CD4-positive, alpha-beta T cell (primary cell): ENCODE measurements around the gene AREG. TPM values are rescaled to one million over a fixed set of nuclear protein-coding genes. Genes with fewer than 3 reads are reported as not detected.
"Not testable (repeated sequence)": the region's sequence is repeated elsewhere in the genome, so short reads cannot be mapped to it uniquely, and the experiment has no call there.

Experiments
- ATAC-seq: fragments of 200-7000 bp; cut with Tn5 transposase; one replicate; pipeline ENCODE4 v1.10.0; 2022; ENCODE audit warnings: mild to moderate bottlenecking; ENCODE audit not compliant: poor library complexity
- CTCF ChIA-PET: fragments of 350-600 bp; sonication (Branson Sonifier 250); formaldehyde crosslinking; loops from one replicate; lab custom pipeline; 2021; ENCODE audit warnings: antibody characterized with exemption, inconsistent platforms; lab: Charles Lee
- POLR2A ChIA-PET: fragments of 350-600 bp; sonication (Branson Sonifier 250); formaldehyde crosslinking; loops from one replicate; lab custom pipeline; 2021; ENCODE audit warnings: antibody characterized with exemption, inconsistent platforms; lab: Charles Lee
- DNase-seq, 14 experiments: peaks; one replicate each; pipeline ENCODE4 v3.0.0-alpha.2; 2013 to 2020; ENCODE audit warnings: mixed read lengths in 2 of 14
- H3K27ac ChIP-seq, 2 donors: one replicate each; pipeline versions ENCODE4 v1.5.1 to v1.7.0; 2013; ENCODE audit warnings: low read length in 2 of 2, low read depth in 1 of 2, mild to moderate bottlenecking in 1 of 2
- H3K27me3 ChIP-seq, 2 experiments: 1 replicate in 1 of 2; 2 replicates in 1 of 2; pipeline versions ENCODE4 v1.6.1 to v1.7.0; 2013; ENCODE audit warnings: low read length in 2 of 2, control low read depth in 1 of 2, mild to moderate bottlenecking in 1 of 2, moderate library complexity in 1 of 2; ENCODE audit not compliant: insufficient read depth in 2 of 2, control insufficient read depth in 1 of 2
- H3K36me3 ChIP-seq: one replicate; pipeline ENCODE4 v1.6.1; 2013; ENCODE audit warnings: low read length, control low read depth; ENCODE audit not compliant: insufficient read depth
- H3K4me1 ChIP-seq: one replicate; pipeline ENCODE4 v1.6.1; 2013; ENCODE audit warnings: low read length, control low read depth; ENCODE audit not compliant: insufficient read depth
- H3K4me3 ChIP-seq: one replicate; pipeline ENCODE4 v1.5.1; 2013; ENCODE audit warnings: mild to moderate bottlenecking, low read length, moderate library complexity
- H3K9me3 ChIP-seq, 2 experiments: 1 replicate in 1 of 2; 2 replicates in 1 of 2; pipeline versions ENCODE4 v1.6.1 to v1.7.0; 2013; ENCODE audit warnings: low read length in 2 of 2, mild to moderate bottlenecking in 2 of 2, control low read depth in 1 of 2, moderate library complexity in 1 of 2; ENCODE audit not compliant: control insufficient read depth in 1 of 2, insufficient read depth in 1 of 2
- H3K27ac Mint-ChIP-seq: one replicate; pipeline ENCODE4 v1.8.0; 2020; ENCODE audit warnings: mixed read lengths
- H3K27me3 Mint-ChIP-seq: one replicate; pipeline ENCODE4 v1.8.0; 2021; ENCODE audit warnings: mixed read lengths
- H3K36me3 Mint-ChIP-seq: one replicate; pipeline ENCODE4 v1.8.0; 2021; ENCODE audit warnings: low read depth, mixed read lengths
- H3K4me1 Mint-ChIP-seq: one replicate; pipeline ENCODE4 v1.8.0; 2021; ENCODE audit warnings: low read depth, mixed read lengths
- H3K4me3 Mint-ChIP-seq: one replicate; pipeline ENCODE4 v1.8.0; 2020; ENCODE audit warnings: mild to moderate bottlenecking, mixed read lengths
- H3K9me3 Mint-ChIP-seq: one replicate; pipeline ENCODE4 v1.8.0; 2020; ENCODE audit warnings: mixed read lengths
- intact Hi-C, 2 experiments: fragments of 100-400 bp; cut with DNase I in 1 of 2; cut with micrococcal nuclease in 1 of 2; formaldehyde crosslinking; loops; one replicate each; pipeline versions ENCODE4 v1.15.1 to v1.9.0; 2023 to 2025; cut with DNase I, micrococcal nuclease
- total RNA-seq, 174 experiments: library from RNA in 2 of 174; stranded (reverse) in 2 of 174; gene quantifications; one replicate each; pipeline ENCODE4 v1.2.3 and lab custom pipeline; 2021 to 2026
- TF ChIP-seq, protein P1 (sequence below): fragments of 200-600 bp; IDR thresholded peaks from one replicate; pipeline ENCODE4 v1.8.0; 2022; ENCODE audit warnings: antibody characterized with exemption, mild to moderate bottlenecking

The AREG gene
- total RNA-seq, 2 experiments from 2014 or later: 57.9 to 63.8 TPM

DNA sequence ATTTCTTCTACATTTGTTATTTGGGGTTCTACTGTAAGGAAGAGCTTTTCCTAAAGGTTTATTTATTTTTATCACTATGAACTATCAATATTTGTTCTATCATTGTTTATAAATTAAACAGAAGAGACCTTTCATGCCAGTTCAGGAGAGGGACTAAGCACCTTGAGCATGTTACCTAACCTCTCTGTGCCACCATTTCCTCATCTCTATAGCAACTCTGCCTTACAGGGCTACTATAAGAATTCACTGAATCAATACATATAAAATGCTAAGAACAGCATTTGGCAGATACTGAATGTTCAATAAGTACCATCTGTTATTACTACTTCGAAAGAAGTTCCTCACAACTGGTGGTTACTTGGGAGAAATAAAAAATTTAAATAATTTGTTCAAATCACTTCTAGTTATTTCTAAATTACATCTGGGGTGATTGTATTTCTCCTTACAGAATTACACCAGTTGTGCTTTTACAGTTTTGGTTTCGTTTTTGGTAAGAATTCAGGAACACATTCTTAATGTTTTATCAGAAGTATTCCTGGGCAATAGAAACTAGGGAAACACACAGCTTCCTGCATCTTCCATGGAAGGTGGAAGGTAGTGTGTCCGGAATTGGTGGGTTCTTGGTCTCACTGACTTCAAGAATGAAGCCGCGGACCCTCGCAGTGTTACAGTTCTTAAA, 47.0 kb upstream of the AREG start:
- Mint-ChIP-seq H3K9me3 (no peaks in the 10 kb centered on the region), H3K36me3 (peaks cover 5% of the 10 kb centered on the region), H3K4me3 (peak overlapping the region; percentile 94), H3K27me3 (no peaks in the 10 kb centered on the region), H3K4me1 (peaks cover 13% of the 10 kb centered on the region), H3K27ac (peak overlapping the region; percentile 94)
- ChIA-PET CTCF (interaction anchor here (0.9 kb wide), 1 partner anchor 47 kb away, joined by 4 read pairs; the partner anchor contains the start of gene AREG), POLR2A (interaction anchor here (1.3 to 2.9 kb wide), 6 partner anchors 12 to 1117 kb away, joined by 3 to 26 read pairs (median 4); partner anchors contain the start of gene AREG)
- Histone ChIP-seq H3K4me1 (no peaks in the 10 kb centered on the region), H3K27me3 (no peaks in the 10 kb centered on the region), H3K27ac (peak overlapping the region; percentile 64 to 83), H3K36me3 (no peaks in the 10 kb centered on the region), H3K4me3 (peak overlapping the region; percentile 73), H3K9me3 (peaks cover 0 to 6% of the 10 kb centered on the region in 2 experiments)
- TF ChIP-seq, protein P1, sequence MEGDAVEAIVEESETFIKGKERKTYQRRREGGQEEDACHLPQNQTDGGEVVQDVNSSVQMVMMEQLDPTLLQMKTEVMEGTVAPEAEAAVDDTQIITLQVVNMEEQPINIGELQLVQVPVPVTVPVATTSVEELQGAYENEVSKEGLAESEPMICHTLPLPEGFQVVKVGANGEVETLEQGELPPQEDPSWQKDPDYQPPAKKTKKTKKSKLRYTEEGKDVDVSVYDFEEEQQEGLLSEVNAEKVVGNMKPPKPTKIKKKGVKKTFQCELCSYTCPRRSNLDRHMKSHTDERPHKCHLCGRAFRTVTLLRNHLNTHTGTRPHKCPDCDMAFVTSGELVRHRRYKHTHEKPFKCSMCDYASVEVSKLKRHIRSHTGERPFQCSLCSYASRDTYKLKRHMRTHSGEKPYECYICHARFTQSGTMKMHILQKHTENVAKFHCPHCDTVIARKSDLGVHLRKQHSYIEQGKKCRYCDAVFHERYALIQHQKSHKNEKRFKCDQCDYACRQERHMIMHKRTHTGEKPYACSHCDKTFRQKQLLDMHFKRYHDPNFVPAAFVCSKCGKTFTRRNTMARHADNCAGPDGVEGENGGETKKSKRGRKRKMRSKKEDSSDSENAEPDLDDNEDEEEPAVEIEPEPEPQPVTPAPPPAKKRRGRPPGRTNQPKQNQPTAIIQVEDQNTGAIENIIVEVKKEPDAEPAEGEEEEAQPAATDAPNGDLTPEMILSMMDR: no peak
- ATAC-seq (peak; percentile 83), DNase-seq (peak in 5 of 14 experiments; percentile 5 to 61 (median 49))
- intact Hi-C loops: loop anchor here in 1 of 2 experiments (1.0 kb wide), 1 partner anchor 47 kb away; the partner anchor contains the start of gene AREG

GRCh38 chr4:74398894-74399589, 45.9 kb upstream of the AREG start:
- H3K9me3 Mint-ChIP-seq, H3K9me3 ChIP-seq, H3K4me3 ChIP-seq, CTCF ChIA-PET, H3K4me1 ChIP-seq, ATAC-seq, H3K36me3 Mint-ChIP-seq, H3K27ac ChIP-seq, H3K36me3 ChIP-seq, H3K27me3 Mint-ChIP-seq, H3K27me3 ChIP-seq: not testable (repeated sequence)
- intact Hi-C loops: loop anchor here in 1 of 2 experiments (1.0 kb wide), 1 partner anchor 46 kb away; the partner anchor contains the start of gene AREG
- peak in 2 of 14 experiments; percentile 18 to 34 for DNase-seq
- Mint-ChIP-seq H3K27ac (peak overlapping the region; percentile 94), H3K4me1 (peaks cover 13% of the 10 kb centered on the region), H3K4me3 (peak overlapping the region; percentile 94)
- POLR2A ChIA-PET: interaction anchor here (0.8 to 2.9 kb wide), 6 partner anchors 11 to 1116 kb away, joined by 3 to 26 read pairs (median 4); partner anchors contain the start of gene AREG

DNA sequence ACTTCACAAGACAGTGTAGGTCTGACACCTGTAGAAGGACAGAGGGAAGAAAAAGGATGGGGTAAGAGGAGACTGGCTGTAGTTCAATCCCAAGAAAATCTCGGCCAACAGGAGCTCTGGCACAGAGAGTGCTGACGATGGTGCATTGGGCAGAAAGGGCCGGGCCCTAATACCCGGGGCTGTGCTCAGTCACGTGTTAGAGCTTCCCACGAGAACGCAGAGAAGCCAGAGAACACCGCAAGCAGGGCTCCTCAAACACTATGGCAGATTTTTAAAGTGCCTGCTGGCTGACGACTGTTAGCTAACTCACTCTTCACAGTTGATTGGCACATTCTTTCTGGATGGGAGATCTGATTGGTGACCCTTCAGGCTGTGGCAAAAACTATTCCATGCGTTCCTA, 44.5 kb upstream of the AREG start:
- ATAC-seq (no peak), DNase-seq (no peak)
- H3K27me3 Mint-ChIP-seq: no peaks in the 10 kb centered on the region
- Histone ChIP-seq H3K36me3 (no peaks in the 10 kb centered on the region), H3K27me3 (no peaks in the 10 kb centered on the region), H3K9me3 (peaks cover 0 to 6% of the 10 kb centered on the region in 2 experiments), H3K27ac (no peak overlapping the region), H3K4me3 (no peak overlapping the region), H3K4me1 (no peaks in the 10 kb centered on the region)
- no peak overlapping the region for H3K27ac Mint-ChIP-seq
- ChIA-PET POLR2A (no interaction called here), CTCF (no interaction called here)
- H3K4me1 Mint-ChIP-seq: peaks cover 13% of the 10 kb centered on the region
- TF ChIP-seq, protein P1: no peak
- H3K36me3 Mint-ChIP-seq: peaks cover 5% of the 10 kb centered on the region
- no peaks in the 10 kb centered on the region for H3K9me3 Mint-ChIP-seq
- intact Hi-C loops: loop anchor here in 1 of 2 experiments (5.0 kb wide), 1 partner anchor 42 kb away; no protein-coding TSS in a partner anchor
- peak overlapping the region; percentile 8 for H3K4me3 Mint-ChIP-seq
